CD4-positive, alpha-beta T cell treated with Interleukin-6 for 4 hours (primary cell): Measurements from ENCODE around the gene KCNJ9.

Source experiments
- DNase-seq: peaks from one replicate; pipeline ENCODE4 v3.0.0-alpha.2; 2020; ENCODE audit warnings: mixed read lengths

The KCNJ9 gene

GRCh38 chr1:160066829-160067745 lies 14.3 kb upstream of the KCNJ9 start:
- DNase-seq, result no peak

- DNase-seq, result no peak
Observed at GRCh38 chr1:160068225-160068624, 13.1 kb upstream of the KCNJ9 start.

- DNase-seq, result no peak
Observed at GRCh38 chr1:160069460-160070231, 11.7 kb upstream of the KCNJ9 start, which contains the start of gene KCNJ10. Gene KCNJ10 (minus strand): TSS chr1:160070160. CDS start chr1:160042532, 27,628 bp downstream.

- DNase-seq, result peak; percentile 85
Observed at GRCh38 chr1:160070243-160071163, 10.8 kb upstream of the KCNJ9 start.

GRCh38 chr1:160071289-160071688 lies 10.0 kb upstream of the KCNJ9 start:
- no peak for DNase-seq

GRCh38 chr1:160074865-160075264 lies 6.5 kb upstream of the KCNJ9 start:
- DNase-seq, result no peak

GRCh38 chr1:160075836-160076235 lies 5.5 kb upstream of the KCNJ9 start:
- no peak for DNase-seq

- no peak for DNase-seq
Observed at GRCh38 chr1:160076295-160076694, 5.0 kb upstream of the KCNJ9 start.

GRCh38 chr1:160077486-160077885 lies 3.9 kb upstream of the KCNJ9 start:
- no peak for DNase-seq

- peak; percentile 60 for DNase-seq
Observed at GRCh38 chr1:160078512-160079195, 2.7 kb upstream of the KCNJ9 start.

GRCh38 chr1:160079448-160079847 lies 1.9 kb upstream of the KCNJ9 start:
- no peak for DNase-seq

- DNase-seq, result no peak
Observed at GRCh38 chr1:160080381-160081100, 797 bp upstream of the KCNJ9 start.

- no peak for DNase-seq
Observed at GRCh38 chr1:160082487-160082886, 1.1 kb downstream of the KCNJ9 start.

- DNase-seq, result no peak
Observed at GRCh38 chr1:160082926-160083325, 1.6 kb downstream of the KCNJ9 start.

GRCh38 chr1:160083968-160084770 lies 2.8 kb downstream of the KCNJ9 start:
- peak; percentile 85 for DNase-seq

GRCh38 chr1:160084771-160085321 lies 3.5 kb downstream of the KCNJ9 start:
- DNase-seq, result no peak

- DNase-seq, result peak; percentile 85
Observed at GRCh38 chr1:160085686-160086455, 4.5 kb downstream of the KCNJ9 start.

GRCh38 chr1:160086456-160086892 lies 5.1 kb downstream of the KCNJ9 start:
- DNase-seq, result no peak

- no peak for DNase-seq
Observed at GRCh38 chr1:160087118-160087662, 5.9 kb downstream of the KCNJ9 start.
